ENCODE results near the gene IGFBP6.

IGFBP6 gene

DNA sequence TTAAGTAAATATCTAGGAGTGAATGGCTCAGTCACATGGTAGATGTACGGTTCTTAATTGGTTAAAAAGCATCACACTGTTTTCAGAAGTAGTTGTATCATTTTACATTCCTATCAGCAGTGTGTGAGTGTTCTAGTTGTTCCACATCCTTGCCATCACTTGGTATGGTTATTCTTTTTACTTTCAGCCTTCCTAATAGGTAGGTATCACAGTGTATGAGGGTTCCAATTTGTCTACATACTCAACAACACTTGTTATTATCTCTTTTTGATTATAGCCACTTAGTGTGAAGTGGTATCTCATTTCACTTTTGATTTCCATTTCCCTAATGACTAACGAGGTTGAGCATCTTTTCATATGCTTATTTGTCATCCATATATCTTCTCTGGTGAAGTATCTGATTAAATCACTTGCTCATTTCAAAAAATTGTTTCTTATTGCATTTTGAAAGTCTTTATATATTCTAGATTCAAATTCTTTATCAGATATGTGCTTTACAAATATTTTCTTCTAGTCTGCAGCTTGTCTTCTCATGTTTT is 14.8 kb upstream of the IGFBP6 start:
- TF ChIP-seq, protein P1, sequence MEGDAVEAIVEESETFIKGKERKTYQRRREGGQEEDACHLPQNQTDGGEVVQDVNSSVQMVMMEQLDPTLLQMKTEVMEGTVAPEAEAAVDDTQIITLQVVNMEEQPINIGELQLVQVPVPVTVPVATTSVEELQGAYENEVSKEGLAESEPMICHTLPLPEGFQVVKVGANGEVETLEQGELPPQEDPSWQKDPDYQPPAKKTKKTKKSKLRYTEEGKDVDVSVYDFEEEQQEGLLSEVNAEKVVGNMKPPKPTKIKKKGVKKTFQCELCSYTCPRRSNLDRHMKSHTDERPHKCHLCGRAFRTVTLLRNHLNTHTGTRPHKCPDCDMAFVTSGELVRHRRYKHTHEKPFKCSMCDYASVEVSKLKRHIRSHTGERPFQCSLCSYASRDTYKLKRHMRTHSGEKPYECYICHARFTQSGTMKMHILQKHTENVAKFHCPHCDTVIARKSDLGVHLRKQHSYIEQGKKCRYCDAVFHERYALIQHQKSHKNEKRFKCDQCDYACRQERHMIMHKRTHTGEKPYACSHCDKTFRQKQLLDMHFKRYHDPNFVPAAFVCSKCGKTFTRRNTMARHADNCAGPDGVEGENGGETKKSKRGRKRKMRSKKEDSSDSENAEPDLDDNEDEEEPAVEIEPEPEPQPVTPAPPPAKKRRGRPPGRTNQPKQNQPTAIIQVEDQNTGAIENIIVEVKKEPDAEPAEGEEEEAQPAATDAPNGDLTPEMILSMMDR (IDR thresholded peaks at IDR 0.05) = no peak

DNA sequence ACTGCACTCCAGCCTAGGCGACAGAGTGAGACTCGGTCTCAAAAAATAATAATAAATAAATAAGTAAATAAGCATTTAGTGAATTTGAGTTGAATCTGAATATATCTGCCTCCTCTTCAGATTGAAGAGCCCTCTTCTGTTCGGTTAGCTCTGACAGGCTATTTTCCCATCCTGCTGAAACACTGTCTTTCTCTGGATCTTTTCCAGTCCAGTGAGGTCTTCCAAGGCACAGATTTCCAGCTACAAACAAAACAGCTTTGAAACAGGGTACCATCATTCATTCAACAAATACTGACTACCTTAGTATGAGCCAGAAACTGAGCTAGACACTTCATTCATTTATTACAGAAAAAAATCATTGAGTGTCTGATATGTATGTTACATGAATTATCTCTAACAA is 11.1 kb upstream of the IGFBP6 start:
- TF ChIP-seq, protein P1 (IDR thresholded peaks at IDR 0.05) = no peak

DNA sequence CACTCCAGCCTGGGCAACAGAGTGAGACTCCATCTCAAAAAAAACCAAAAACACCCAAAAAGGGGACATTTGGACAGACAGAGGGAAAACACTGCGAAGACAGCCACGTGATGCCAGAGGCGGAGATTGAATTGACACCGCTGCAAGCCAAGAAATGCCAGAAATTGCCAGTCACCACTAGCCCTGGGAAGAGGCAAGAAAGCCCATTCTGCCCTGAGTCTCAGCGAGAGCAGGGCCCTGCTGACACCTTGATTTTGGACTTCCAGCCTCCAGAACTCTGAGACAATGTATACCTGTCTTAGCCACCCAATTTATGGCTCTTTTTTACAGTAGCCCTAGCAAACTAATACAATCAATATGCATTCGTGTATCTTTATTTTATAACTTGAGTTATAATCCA is 7.4 kb upstream of the IGFBP6 start:
- TF ChIP-seq, protein P1 (IDR thresholded peaks at IDR 0.05) = no peak

DNA sequence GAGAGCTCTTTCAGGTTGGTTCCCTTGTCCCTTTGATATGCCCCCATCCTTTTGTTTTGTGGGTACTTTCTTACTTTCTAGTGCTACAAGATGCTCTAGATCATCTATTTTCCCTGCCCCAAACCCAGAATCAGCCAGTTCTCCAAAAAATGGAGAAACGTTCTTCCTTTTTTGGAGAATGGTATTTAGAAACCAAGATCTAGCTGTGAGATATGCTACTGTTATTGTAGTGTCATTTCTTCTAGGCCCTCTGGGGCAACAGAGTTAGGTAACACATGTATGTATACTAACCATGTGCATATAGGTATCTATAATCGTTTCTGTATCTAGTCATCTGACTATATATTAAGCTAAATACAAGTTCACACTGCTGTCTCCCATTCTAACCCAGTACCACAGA is 6.9 kb upstream of the IGFBP6 start:
- TF ChIP-seq, protein P1 (IDR thresholded peaks at IDR 0.05) = no peak

DNA sequence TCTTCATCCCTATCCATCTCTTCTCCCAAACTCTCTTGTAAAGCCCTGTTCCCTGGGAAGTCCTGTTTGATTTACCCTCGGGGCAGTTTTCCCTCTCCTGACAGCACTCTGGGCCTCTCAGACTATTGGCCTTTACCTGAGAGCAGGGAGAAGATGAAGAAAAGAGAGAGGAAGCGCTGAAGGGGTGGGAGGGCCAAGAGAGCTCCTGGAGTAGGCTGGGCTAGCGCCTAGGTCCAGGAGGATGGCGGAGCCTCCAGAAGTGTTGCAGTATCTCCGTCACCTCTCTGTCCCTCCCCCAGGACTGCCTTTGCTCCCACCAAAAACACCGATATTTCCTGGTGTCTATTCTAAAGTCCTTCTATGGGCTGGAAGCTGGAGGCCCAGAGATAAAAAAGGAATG is 5.7 kb upstream of the IGFBP6 start:
- TF ChIP-seq, protein P1 (IDR thresholded peaks at IDR 0.05) = no peak

DNA sequence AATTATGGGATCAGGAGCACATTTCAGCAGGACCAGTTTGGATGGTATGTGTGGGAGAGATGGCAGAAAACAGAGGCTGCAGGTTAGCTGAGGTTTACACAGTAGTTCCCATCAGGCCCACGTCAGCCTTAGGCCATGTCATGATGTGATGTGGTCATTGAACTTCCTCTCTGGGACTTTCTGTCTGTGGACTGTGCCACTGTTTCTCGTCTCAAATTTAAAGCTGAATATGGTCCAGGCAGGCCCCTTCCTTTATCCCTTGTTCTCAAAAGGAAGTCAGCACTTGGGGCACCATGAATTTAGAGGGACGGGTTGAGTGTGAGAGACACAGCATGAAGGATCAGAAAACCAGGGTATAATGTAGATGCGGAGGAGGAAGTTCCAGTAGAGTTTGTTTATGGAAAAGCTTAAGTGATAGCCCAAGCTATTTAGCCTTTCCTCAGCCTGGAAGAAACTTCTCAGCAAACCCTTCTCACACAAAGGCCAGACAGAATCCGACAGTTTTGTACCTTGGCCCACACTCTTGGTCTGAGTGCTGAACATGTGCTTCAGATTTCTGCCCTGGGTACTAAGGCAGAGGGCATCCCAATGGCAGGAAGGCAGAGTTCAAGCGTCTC is 3.6 kb upstream of the IGFBP6 start:
- TF ChIP-seq, protein P1 (IDR thresholded peaks at IDR 0.05) = no peak

DNA sequence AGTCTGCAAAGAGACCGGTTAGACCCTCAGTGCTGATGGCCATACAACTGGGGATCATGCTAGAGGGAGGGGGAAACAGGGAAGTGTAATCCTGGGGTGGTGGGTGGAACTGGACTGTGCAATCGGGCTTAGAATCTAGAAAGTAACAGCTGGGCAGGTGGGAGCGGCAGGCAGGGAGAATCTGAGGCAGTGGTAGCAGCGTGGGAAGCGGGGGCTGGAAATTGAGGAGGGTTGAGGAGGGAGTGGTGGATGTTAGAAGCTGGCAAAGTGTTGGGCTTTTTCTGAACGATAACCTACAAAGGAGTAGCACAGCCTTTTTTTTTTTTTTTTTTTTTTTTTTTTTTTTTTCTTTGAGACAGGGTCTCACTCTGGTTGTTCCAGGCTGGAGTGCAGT is 3.1 kb upstream of the IGFBP6 start:
- TF ChIP-seq, protein P1 (IDR thresholded peaks at IDR 0.05) = no peak
